T1000 (cell line): Measurements from ENCODE around the gene TBC1D9.
"Not testable (repeated sequence)": the region's sequence is repeated elsewhere in the genome, so short reads cannot be mapped to it uniquely, and the experiment has no call there.

Experiments
- DNase-seq: peaks from one replicate; lab custom pipeline; 2025; ENCODE audit warnings: mixed read lengths; lab: John Stamatoyannopoulos, UW

Gene TBC1D9

DNA sequence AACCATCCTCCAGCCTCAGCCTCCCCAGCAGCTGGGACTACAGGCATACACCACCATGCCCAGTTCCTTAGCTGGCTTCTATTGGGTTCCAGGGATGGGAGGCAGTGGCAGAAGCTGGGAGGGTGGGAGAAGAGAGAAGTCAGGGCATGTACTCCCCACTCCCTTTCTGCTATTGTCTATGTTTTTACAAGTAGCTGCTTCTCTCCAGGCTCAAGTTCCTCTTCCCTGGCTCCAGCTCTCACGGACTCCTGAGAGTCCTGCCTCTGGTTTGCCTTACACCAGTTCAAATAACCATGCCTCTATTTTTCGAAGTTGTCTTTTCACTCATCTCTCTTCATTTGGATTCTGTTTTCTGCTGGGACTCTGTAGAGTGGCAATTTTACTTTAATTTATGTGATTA is 2.9 kb downstream of the TBC1D9 start:
- DNase-seq: no peak

DNA sequence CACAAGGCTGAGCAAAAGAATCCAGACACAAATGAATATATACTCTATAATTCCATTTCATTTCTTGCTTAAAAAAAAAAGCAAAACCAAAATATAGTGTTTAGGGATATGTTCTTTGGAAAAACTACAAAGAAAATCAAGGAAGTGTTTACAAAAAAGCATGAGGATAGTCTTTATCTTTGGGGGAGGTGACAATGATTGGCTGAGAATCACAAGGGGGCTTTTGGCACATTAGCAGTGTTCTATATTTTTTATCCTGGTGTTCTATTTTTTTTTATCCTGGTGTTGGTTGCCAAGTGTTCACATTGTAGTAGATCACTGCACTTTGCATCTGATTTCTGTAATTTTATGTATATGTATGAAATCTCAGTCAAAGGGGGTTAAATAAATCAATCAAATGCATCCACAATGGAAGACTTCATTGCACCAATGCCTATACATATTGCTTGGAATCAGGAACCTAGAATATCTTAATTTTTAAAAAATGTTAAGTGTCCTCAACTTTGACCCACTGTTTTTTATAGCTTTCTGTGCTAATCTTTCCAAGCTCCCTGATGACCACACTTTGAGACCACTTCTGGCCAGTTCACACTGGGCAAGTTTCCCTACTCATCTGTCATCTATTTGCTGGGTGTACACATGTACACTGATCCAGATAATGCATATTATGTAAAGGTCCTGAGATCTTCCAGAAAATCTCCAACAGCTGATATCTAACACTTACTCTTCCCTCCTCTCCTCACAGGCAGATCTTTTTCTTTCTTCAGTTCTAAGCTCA is 3.7 kb downstream of the TBC1D9 start:
- no peak for DNase-seq

DNA sequence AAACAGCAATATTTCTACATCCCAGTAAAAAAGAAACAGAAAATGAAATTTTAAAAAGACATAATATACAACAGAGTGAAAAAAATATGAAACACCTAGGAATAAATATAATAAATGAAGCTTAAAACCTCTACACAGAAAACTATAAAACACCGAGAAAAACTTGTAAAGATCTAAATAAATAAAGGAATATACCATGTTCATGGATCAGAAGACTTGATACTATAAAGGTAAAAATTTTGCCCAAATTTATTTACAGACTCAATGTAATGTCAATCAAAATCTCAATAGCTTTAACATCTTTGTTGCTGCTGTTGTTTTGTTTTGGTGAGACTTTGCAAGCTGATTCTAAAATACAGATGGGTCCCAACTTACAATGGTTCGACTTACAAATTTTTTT is 5.7 kb downstream of the TBC1D9 start:
- no peak for DNase-seq

- DNase-seq: no peak
These were observed 8.0 kb downstream of the TBC1D9 start for GRCh38 chr4:140748171-140748570.

GRCh38 chr4:140746546-140746945 is 9.6 kb downstream of the TBC1D9 start:
- not testable (repeated sequence) for DNase-seq

DNA sequence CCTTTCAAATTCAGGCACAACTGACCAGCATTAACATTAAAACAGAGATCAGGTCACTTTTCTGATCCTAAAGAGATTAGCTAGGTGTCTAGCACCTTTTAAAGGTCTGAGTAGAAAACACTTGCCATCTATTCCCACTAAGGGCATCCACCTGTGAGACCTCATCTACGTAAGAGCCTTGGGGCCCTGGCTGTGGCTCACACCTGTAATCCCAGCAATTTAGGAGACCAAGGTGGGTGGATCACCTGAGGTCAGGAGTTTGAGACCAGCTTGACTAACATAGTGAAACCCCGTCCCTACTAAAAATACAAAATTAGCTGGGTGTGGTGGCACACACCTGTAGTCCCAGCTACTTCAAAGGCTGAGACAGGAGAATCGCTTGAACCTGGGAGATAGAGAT is 11.8 kb downstream of the TBC1D9 start:
- no peak for DNase-seq

DNA sequence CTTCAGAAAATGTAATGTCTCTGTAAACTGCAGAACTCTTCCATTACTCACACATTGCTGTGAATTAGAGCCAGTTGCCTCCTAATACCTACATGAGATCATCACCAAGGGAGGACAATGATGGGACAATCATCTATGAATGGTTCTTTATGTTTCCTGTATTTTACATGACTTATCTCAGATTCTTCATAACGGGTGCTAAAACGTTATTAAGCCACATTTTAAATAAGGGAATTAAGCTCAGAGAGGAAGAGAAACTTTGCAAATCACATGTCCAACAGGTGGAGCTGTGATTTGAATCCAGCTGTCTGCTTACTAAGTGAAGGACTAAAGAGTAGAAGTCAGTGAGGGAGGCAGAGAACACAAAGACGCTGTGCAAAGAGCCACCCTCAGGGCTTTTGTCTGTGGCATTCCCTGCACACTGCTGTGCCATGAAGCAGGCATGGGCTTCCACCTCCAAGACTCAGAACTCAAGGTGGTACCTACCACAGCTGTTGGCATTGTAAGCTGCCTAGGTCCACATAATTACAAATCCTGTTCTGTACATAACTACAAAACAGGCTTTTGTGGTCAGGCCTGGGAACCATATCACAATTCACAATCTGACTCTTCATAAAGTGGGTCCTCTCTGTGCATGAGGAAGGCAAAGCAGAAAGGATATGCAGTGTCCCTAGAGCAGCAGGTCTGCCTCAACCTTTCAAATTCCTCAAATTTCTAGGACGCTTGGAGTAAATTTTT is 12.8 kb downstream of the TBC1D9 start:
- no peak for DNase-seq

GRCh38 chr4:140742838-140743193 is 13.4 kb downstream of the TBC1D9 start:
- DNase-seq: no peak

DNA sequence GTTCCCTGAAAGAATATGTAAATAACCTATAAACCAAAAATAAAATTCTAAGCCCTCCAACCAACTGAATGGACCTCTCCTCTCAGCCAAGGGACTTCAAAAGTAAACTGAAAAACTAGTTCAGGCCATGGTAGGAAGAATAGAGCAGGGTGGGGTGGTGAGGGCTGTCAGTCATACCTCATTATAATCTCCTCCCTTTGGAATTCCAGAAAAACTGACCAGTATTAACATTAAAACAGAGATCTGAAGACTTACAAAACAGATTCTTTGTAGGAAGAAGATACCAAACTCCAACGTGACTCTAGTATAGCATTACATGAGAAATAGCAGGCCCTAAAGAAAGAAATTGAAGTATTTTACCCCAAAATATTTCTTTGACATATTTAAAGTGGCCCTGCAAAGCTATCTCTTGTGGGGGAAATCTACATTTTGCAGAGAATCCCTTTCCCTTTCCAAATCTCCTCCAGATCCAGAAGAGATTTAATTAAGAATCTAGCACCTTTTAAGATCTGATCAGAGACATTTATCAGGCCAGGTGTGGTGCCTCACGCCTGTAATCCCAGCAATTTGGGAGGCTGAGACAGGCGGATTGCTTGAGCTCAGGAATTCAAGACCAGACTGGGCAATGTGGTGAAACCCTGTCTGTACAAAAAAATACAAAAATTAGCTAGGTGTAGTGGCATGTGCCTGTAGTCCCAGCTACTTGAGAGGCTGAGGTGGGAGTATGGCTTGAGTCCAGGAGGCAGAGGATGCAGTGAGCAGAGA is 15.1 kb downstream of the TBC1D9 start:
- DNase-seq: no peak

- DNase-seq: no peak
These were observed 15.8 kb downstream of the TBC1D9 start for GRCh38 chr4:140740422-140740821.

DNA sequence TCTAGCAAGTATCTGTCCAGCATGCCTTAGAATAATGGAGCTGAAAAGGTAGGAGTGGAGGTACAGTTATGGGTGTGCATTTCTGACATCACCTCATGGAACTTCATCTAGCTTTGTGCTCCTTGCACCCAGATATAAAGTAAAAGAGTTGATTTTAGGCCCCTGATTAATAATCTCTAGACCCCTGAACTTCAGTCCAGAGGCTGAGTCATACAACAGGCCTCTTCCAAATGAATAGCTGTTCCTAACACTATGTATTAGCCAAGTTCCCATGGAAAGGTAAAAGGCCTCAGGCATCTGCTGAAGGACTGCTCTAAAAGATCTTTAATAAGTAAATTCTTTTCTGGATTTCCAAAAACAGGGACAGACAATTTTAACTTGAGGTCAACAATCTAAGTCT is 16.2 kb downstream of the TBC1D9 start:
- DNase-seq: no peak

DNA sequence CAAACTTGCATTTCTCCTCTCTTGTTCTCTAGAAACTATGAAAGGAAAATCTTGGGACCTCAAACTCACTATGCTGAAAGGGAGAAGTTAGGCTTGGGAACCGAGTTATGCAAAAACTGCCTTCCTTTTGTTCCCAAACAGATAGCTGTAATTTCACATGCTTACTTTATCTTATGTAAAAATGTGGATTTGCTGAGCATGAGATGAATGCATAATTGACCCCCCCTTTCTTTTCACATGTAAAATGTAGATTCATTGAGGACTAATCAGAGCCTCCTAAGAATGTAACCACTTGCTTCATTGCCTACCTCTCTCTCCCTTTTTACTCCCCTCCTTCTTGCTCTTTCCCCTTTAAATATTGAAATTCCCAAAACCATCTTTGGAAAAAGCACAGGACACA is 18.0 kb downstream of the TBC1D9 start:
- no peak for DNase-seq

DNA sequence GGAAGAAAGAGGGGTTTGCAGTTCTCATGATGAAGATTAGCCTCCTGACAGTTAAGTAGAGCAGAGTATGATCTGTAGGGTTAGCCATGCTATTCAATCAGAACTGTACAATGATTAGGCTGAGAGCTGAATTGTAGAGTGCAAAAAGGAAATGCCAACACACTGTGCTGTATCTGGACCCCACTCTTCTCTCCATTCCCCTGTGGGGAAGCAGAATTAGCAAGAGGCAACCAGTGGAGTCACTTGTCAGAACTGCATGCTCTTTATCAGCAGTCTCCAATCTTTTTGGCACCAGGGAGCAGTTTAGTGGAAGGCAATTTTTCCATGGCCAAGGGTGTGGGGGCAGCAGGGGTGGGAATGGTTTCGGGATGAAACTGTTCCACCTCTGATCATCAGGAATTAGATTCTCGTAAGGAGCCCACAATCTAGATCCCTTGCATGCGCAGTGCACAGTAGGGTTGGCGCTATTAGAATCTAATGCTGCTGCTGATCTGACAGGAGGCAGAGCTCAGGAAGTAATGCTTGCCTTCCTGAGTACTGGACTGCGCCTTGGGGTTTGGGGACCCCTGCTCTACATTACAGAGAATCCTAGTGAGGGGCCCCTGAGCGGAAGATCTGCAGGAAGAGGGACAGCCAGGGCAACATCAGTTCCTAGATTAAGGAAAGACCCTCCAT is 19.4 kb downstream of the TBC1D9 start:
- no peak for DNase-seq

DNA sequence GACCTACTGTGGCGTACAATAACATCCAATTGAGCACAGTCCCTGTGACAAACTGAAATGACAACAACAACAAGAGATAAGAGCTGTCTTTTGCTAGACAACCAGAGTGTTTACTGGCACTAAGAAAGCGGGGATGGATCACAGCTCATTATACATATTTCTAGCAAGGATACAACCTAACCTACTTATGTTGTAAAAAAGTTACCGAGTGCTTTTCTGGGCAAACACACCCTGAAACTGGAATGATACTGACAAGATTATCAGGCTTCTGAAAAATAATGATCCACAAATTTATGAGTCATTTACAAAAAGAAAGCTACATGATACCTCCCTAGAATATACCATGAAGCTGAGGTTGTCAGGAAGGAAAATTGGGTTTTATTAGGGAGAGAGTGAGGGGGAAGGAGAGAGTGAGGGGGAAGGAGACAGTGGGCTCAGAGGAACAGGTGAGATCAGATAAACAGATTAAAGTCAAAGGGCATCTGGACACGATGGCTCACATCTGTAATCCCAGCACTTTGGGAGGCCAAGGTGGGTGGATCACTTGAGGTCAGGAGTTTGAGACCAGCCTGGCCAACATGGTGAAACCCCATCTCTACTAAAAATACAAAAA is 20.3 kb downstream of the TBC1D9 start:
- no peak for DNase-seq

GRCh38 chr4:140735317-140735716 is 20.9 kb downstream of the TBC1D9 start:
- DNase-seq: no peak

GRCh38 chr4:140732780-140733179 is 23.4 kb downstream of the TBC1D9 start:
- no peak for DNase-seq

GRCh38 chr4:140729344-140730049 is 26.7 kb downstream of the TBC1D9 start:
- DNase-seq: no peak

DNA sequence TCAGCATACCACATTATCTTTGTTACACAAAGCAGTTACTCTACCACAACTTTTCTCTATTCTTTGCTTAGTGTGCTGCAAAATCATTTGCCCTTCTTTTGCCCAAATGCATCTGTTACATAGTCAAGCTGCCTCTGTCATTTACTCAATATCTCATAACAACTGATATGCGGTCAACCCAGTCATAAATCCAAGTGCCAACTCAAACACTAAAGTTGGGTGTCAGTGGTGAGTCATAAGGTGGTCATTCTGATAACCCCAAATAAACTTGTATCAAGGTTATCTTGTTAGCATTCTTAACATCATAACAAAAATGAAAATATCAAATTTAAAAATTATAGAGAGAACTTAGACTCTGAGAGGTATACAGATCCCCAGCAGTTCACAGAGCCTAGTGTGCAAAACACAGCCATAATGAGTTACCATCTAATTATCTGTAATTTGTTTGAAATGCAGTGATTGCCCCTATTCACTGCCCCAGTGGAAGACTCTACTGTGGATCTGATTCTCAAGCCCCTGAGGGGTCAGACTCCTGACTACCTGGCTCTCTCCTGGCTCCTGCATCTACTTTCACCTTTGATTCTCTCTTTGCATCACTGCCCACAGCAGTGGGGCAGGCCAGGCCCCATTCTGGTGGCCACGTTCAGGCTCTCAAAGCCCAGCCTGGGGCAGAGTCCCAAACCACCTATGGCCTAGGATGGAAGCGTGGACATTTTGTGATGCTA is 29.2 kb downstream of the TBC1D9 start:
- DNase-seq: no peak

GRCh38 chr4:140725556-140725955 is 30.6 kb downstream of the TBC1D9 start:
- DNase-seq: no peak

DNA sequence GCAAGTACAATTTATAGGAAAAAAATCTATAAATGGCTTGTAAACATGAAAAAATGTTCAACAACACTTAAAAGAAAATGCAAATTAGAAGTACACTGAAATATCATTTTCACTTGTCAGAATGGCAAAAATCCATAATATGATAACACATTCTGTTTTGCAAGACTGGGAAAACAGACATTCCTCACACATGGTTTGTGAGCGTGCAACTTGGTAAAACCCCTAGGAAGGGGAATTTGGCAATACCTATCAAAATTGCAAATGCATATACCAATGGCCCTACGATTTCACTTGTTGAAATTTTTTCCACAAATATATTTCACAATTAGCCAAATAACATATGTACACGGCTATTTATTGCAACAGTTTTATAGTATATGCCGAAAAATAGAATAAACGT is 31.4 kb downstream of the TBC1D9 start:
- DNase-seq: no peak
